NT2/D1 (cell line): ENCODE data around the gene USP50.

Source experiments
- YY1 ChIP-seq: IDR thresholded peaks from 2 replicates; pipeline ENCODE4 v1.6.1; 2011; ENCODE audit not compliant: insufficient read length, insufficient read depth
- ZNF274 ChIP-seq: IDR thresholded peaks from 2 replicates; pipeline ENCODE4 v1.6.1; 2011; ENCODE audit warnings: mild to moderate bottlenecking, low read depth, low read length

DNA sequence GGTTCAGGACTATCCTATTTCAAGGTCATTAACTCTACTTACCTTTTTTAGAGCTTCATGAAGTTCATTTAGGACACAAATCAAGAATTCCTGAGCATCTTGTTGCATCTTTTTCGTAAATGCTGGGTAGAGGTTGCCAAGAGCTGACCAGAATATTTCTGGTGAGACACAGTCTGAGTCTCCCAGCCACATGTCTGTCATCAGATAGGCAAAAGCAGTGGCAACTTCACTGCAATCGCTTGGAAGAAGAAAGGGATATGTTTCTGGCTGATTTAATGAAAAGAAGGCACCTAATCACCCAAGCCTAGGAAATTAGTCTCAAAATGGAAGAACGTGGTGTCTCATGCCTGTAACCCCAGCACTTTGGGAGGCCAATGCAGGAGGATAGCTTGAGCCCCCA is 2.9 kb downstream of the USP50 start:
- TF ChIP-seq ZNF274 (no peak), YY1 (no peak)
